ENCODE results near the gene PFKFB3.
"Not testable (repeated sequence)": the region's sequence is repeated elsewhere in the genome, so short reads cannot be mapped to it uniquely, and the experiment has no call there.

PFKFB3 gene

GRCh38 chr10:6163364-6164270 lies 39.1 kb upstream of the PFKFB3 start:
- no peak for DNase-seq (ENCODE audit: low read depth)
- TF ChIP-seq, protein P1, sequence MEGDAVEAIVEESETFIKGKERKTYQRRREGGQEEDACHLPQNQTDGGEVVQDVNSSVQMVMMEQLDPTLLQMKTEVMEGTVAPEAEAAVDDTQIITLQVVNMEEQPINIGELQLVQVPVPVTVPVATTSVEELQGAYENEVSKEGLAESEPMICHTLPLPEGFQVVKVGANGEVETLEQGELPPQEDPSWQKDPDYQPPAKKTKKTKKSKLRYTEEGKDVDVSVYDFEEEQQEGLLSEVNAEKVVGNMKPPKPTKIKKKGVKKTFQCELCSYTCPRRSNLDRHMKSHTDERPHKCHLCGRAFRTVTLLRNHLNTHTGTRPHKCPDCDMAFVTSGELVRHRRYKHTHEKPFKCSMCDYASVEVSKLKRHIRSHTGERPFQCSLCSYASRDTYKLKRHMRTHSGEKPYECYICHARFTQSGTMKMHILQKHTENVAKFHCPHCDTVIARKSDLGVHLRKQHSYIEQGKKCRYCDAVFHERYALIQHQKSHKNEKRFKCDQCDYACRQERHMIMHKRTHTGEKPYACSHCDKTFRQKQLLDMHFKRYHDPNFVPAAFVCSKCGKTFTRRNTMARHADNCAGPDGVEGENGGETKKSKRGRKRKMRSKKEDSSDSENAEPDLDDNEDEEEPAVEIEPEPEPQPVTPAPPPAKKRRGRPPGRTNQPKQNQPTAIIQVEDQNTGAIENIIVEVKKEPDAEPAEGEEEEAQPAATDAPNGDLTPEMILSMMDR (IDR thresholded peaks at IDR 0.05; ENCODE audit: control insufficient read depth, insufficient read depth, low read depth, low read length, missing control alignments), result no peak
- peak overlapping the region; percentile 74 for H3K4me3 ChIP-seq (ENCODE audit: control insufficient read depth, low read depth, low read length)

DNA sequence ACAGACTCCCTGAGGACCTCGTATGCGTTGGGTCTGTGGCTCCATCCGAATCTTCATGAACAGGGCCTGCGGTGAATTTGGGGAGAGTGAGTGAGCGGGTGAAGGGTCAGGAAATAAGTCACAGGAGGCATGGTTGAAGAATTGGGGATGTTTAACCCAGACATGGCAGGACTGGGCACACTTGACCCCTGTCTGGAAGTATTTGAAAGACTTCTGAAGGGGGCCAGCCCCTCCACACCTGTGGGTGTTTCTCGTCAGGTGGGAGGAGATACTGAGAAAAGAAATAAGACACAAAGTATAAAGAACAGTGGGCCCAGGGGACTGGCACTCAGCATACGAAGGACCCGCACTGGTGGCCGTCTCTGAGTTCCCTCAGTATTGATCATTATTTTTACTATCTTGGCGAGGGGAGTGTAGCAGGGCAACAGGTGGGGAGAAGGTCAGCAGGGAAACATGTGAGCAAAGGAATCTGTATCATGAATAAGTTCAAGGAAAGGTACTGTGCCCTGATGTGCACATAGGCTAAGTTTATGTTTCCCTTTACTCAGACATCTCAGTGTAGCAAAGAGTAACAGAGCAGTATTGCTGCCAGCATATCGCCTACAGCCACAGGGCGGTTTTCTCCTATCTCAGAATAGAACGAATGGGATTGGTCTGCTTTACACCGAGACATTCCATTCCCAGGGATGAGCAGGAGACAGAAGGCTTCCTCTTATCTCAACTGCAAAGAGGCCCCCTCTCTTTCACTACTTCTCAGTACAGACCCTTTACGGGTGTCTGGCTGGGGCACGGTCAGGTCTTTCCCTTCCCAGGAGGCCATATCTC lies 38.2 kb upstream of the PFKFB3 start:
- H3K4me3 ChIP-seq (ENCODE audit: control insufficient read depth, low read depth, low read length), result peak overlapping the region; percentile 74
- TF ChIP-seq, protein P1 (IDR thresholded peaks at IDR 0.05; ENCODE audit: control insufficient read depth, insufficient read depth, low read depth, low read length, missing control alignments), result no peak
- no peak for DNase-seq (ENCODE audit: low read depth)

GRCh38 chr10:6165221-6165725 lies 37.5 kb upstream of the PFKFB3 start:
- TF ChIP-seq, protein P1 (IDR thresholded peaks at IDR 0.05; ENCODE audit: control insufficient read depth, insufficient read depth, low read depth, low read length, missing control alignments), result no peak
- no peak for DNase-seq (ENCODE audit: low read depth)
- no peak overlapping the region for H3K4me3 ChIP-seq (ENCODE audit: control insufficient read depth, low read depth, low read length)

DNA sequence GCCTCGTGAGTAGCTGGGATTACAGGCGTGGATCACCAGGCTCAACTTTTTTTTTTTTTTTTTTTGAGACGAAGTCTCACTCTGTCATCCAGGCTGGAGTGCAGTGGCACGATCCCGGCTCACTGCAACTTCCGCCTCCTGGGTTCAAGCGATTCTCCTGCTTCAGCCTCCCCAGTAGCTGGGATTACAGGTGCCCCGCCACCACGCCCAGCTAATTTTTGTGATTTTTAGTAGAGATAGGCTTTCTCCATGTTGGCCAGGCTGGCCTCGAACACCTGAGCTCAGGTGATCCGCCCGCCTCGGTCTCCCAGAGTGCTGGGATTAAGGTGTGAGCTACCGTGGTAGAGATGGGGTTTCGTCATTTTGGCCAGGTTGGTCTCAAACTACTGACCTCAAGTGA lies 36.8 kb upstream of the PFKFB3 start:
- not testable (repeated sequence) for DNase-seq (ENCODE audit: low read depth); H3K4me3 ChIP-seq (ENCODE audit: control insufficient read depth, low read depth, low read length)

- H3K4me3 ChIP-seq (ENCODE audit: control insufficient read depth, low read depth, low read length), result no peak overlapping the region
- DNase-seq (ENCODE audit: low read depth), result no peak
- TF ChIP-seq, protein P1 (IDR thresholded peaks at IDR 0.05; ENCODE audit: control insufficient read depth, insufficient read depth, low read depth, low read length, missing control alignments), result no peak
These were observed 35.3 kb upstream of the PFKFB3 start for GRCh38 chr10:6167456-6167855.

DNA sequence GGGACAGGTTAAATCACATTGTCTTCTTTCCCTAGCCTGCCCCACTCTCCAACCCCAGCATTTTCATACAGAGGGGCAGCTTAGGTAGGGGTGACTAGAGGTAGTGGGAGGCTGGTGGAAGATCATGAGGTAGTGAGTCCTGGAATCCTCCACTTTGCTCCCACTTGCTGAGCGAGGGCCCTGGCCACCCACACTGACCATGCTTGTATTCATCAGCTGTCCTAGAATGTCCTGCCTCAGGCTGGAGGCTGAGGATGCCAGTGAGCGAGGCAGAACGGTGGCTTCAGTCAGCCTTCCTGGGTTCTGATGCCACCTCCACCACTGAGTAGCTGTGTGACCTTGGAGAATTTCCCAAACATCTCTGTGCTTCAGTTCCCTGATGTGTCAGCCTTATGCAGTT lies 34.6 kb upstream of the PFKFB3 start:
- H3K4me3 ChIP-seq (ENCODE audit: control insufficient read depth, low read depth, low read length), result no peak overlapping the region
- no peak for DNase-seq (ENCODE audit: low read depth)
- TF ChIP-seq, protein P1 (IDR thresholded peaks at IDR 0.05; ENCODE audit: control insufficient read depth, insufficient read depth, low read depth, low read length, missing control alignments), result no peak

All from AG09309 (cell line).